A549 (cell line): ENCODE data around the gene SYNE2. TPM values are rescaled to one million over a fixed set of nuclear protein-coding genes. Genes with fewer than 3 reads are reported as not detected.
A peak's percentile ranks its signal among the peaks of the same experiment; 100 is the strongest.

Source experiments
- ATAC-seq, 2 experiments: fragments of 200-7000 bp in 1 of 2; fragments of >200 bp in 1 of 2; cut with Nextera tagmentation in 1 of 2; cut with Tn5 transposase in 1 of 2; 3 replicates each; pipeline versions ENCODE4 v1.8.0 to v1.9.1; 2018 to 2020; ENCODE audit warnings: mild to moderate bottlenecking in 1 of 2, moderate library complexity in 1 of 2
- CTCF ChIA-PET: fragments of 300-600 bp; sonication (Branson Sonifier 250); formaldehyde crosslinking; extraction: SDS; loops from one replicate; lab custom pipeline; 2021; ENCODE audit warnings: antibody characterized with exemption, inconsistent platforms; lab: Yijun Ruan, JAX
- POLR2A ChIA-PET: fragments of 350-600 bp; formaldehyde crosslinking; extraction: SDS; loops from one replicate; lab custom pipeline; 2021; ENCODE audit warnings: antibody characterized with exemption, inconsistent platforms; lab: Yijun Ruan, JAX
- DNase-seq, 2 experiments: peaks; one replicate each; pipeline versions ENCODE4 v3.0.0 to v3.0.0-alpha.2; 2011 to 2016; ENCODE audit warnings: low read depth in 1 of 2, low spot score in 1 of 2
- FAIRE-seq: peaks from 2 replicates; lab custom pipeline; 2011; peaks lifted over from hg19 to GRCh38; lab: Jason Lieb, UNC
- H3K27ac ChIP-seq, 2 experiments: fragments of >200 bp; sonication (Bioruptor Twin); formaldehyde crosslinking; 3 replicates each; pipeline ENCODE4 v1.5.1; 2016 to 2017
- H3K4me1 ChIP-seq: fragments of >200 bp; sonication (Bioruptor Twin); formaldehyde crosslinking; 3 replicates; pipeline ENCODE4 v1.6.1; 2016
- H3K4me2 ChIP-seq: fragments of >200 bp; sonication (Bioruptor Twin); formaldehyde crosslinking; 3 replicates; pipeline ENCODE4 v1.6.1; 2016
- H3K4me3 ChIP-seq: fragments of >200 bp; sonication (Bioruptor Twin); formaldehyde crosslinking; 3 replicates; pipeline ENCODE4 v1.5.1; 2016
- H3K9me3 ChIP-seq: fragments of >200 bp; sonication (Bioruptor Twin); formaldehyde crosslinking; 3 replicates; pipeline ENCODE4 v1.6.1; 2016
- EHF ChIP-seq: fragments of 250-450 bp; sonication (Bioruptor Pico); IDR thresholded peaks from 2 replicates; pipeline ENCODE4 v1.5.0; 2020; ENCODE audit warnings: mild to moderate bottlenecking
- ESRRA ChIP-seq: fragments of 150-350 bp; IDR thresholded peaks from 2 replicates; pipeline ENCODE4 v1.6.1; 2014; ENCODE audit warnings: mild to moderate bottlenecking, low read length, borderline replicate concordance
- FOSB ChIP-seq: fragments of 250-450 bp; sonication (Bioruptor Pico); IDR thresholded peaks from 2 replicates; pipeline ENCODE4 v1.5.0; 2020; ENCODE audit warnings: mild to moderate bottlenecking, moderate library complexity
- FOSL2 ChIP-seq, 2 experiments: fragments of 450-650 bp in 1 of 2; fragments of >200 bp in 1 of 2; sonication (Bioruptor Twin) in 1 of 2; formaldehyde crosslinking; IDR thresholded peaks; 2 replicates each; pipeline versions ENCODE4 v1.5.0 to v1.6.1; 2016 to 2020; ENCODE audit warnings: mild to moderate bottlenecking in 1 of 2, moderate library complexity in 1 of 2
- HDAC2 ChIP-seq: fragments of 200-600 bp; sonication (generic); IDR thresholded peaks from 2 replicates; pipeline ENCODE4 v1.6.1; 2016
- JUN ChIP-seq, 2 experiments: fragments of >200 bp; sonication (Bioruptor Twin); formaldehyde crosslinking; IDR thresholded peaks; 2 replicates in 1 of 2; 3 replicates in 1 of 2; pipeline ENCODE4 v1.6.1; 2016 to 2017
- KDM5A ChIP-seq: fragments of 200-600 bp; sonication (generic); IDR thresholded peaks from 2 replicates; pipeline ENCODE4 v1.6.1; 2016; ENCODE audit warnings: antibody characterized with exemption, mild to moderate bottlenecking
- MAZ ChIP-seq: fragments of 150-350 bp; IDR thresholded peaks from 2 replicates; pipeline ENCODE4 v1.6.1; 2014; ENCODE audit warnings: antibody characterized with exemption, low read depth, low read length, borderline replicate concordance
- NFE2L2 ChIP-seq: fragments of 150-350 bp; conservative IDR thresholded peaks from 2 replicates; pipeline ENCODE4 v1.6.1; 2014; ENCODE audit warnings: low read length
- POLR2A ChIP-seq: IDR thresholded peaks from 2 replicates; pipeline ENCODE4 v1.6.1; 2012; ENCODE audit warnings: mild to moderate bottlenecking, low read length
- RAD21 ChIP-seq, 2 experiments: fragments of >200 bp in 1 of 2; sonication (Bioruptor Twin) in 1 of 2; formaldehyde crosslinking in 1 of 2; IDR thresholded peaks in 1 of 2; conservative IDR thresholded peaks in 1 of 2; 2 replicates in 1 of 2; 3 replicates in 1 of 2; pipeline ENCODE4 v1.6.1; 2012 to 2018; ENCODE audit warnings: inconsistent platforms in 1 of 2
- TFCP2L1 ChIP-seq: fragments of 250-450 bp; sonication (Bioruptor Pico); IDR thresholded peaks from 2 replicates; pipeline ENCODE4 v1.5.0; 2021; ENCODE audit warnings: mild to moderate bottlenecking
- TP53 ChIP-seq: fragments of 250-450 bp; sonication (Bioruptor Pico); IDR thresholded peaks from 2 replicates; pipeline ENCODE4 v1.5.0; 2021; ENCODE audit warnings: mild to moderate bottlenecking, moderate library complexity
- ZSCAN20 ChIP-seq: fragments of 250-450 bp; sonication (Bioruptor Pico); IDR thresholded peaks from 2 replicates; pipeline ENCODE4 v1.8.0; 2022; ENCODE audit warnings: mild to moderate bottlenecking, moderate library complexity
- WGBS: methylation state at CpG from one replicate; pipeline ENCODE4 v1.1.6; 2017; ENCODE audit errors: missing lambda C conversion rate; 5-methylcytosine and 5-hydroxymethylcytosine counted together
- polyA plus RNA-seq, 4 experiments: library from polyadenylated mRNA; depleted of rRNA in 3 of 4; stranded (reverse); fragments of >200 nt; fragmentation: RNase III in 1 of 4; extraction: RNeasy Plus Mini Kit Qiagen cat#74134 plus additional on column Dnase treatment in 1 of 4; gene quantifications; 2 replicates in 3 of 4; 3 replicates in 1 of 4; pipeline ENCODE4 v1.2.3, GENCODE V29; 2011 to 2017
- TF ChIP-seq, protein P1 (sequence below): fragments of >200 bp; sonication (Bioruptor Twin); formaldehyde crosslinking; IDR thresholded peaks from 2 replicates; pipeline ENCODE4 v1.6.1; 2016
- TF ChIP-seq, protein P2 (sequence below): fragments of >200 bp; sonication (Bioruptor Twin); formaldehyde crosslinking; IDR thresholded peaks from 3 replicates; pipeline ENCODE4 v1.6.1; 2016
- TF ChIP-seq, protein P3 (sequence below): fragments of 200-600 bp; sonication (generic); IDR thresholded peaks from 2 replicates; pipeline ENCODE4 v1.6.1; 2016; ENCODE audit warnings: antibody characterized with exemption, mild to moderate bottlenecking, moderate library complexity
- TF ChIP-seq, protein P4 (sequence below): fragments of >200 bp; sonication (Bioruptor Twin); formaldehyde crosslinking; IDR thresholded peaks from 3 replicates; pipeline ENCODE4 v1.5.1; 2016
- TF ChIP-seq, protein P5 (sequence below): fragments of 450-650 bp; IDR thresholded peaks from 2 replicates; pipeline ENCODE4 v1.6.1; 2014; ENCODE audit warnings: antibody characterized with exemption

Gene SYNE2
- polyA plus RNA-seq, 2 of the 4 experiments (the other 2 are of a cell fraction), result 3.4 to 11.3 TPM

DNA sequence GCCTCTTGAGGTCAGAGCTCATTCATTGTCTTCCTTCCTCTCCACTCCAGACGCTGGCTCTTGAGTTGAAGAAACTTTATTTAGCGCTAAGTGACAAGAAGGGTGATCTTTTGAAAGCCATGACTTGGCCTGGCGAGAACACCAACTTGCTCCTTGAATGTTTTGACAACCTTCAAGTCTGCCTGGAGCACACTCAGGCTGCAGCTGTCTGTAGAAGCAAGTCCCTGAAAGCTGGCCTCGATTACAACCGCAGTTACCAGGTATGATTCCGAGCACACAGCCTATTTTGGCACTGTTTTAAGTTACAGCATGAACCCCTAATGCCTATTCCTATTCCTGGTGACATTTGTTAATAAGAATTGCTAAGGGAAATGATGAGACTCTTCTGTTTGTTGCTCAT is 273.7 kb downstream of the SYNE2 start:
- no peak overlapping the region for H3K4me2 ChIP-seq
- no peaks in the 10 kb centered on the region for H3K4me1 ChIP-seq
- ATAC-seq (no peak), DNase-seq (no peak), FAIRE-seq (no peak)
- TF ChIP-seq FOSB (no peak), RAD21 (conservative IDR thresholded peaks at IDR 0.05 in 1 of 2, IDR thresholded peaks at IDR 0.05 in 1 of 2) (no peak), ZSCAN20 (no peak), TFCP2L1 (CRISPR knock-in tag) (no peak), TP53 (CRISPR knock-in tag) (no peak), HDAC2 (no peak), KDM5A (no peak), ESRRA (no peak), POLR2A (no peak)
- TF ChIP-seq, protein P1, sequence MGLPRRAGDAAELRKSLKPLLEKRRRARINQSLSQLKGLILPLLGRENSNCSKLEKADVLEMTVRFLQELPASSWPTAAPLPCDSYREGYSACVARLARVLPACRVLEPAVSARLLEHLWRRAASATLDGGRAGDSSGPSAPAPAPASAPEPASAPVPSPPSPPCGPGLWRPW, result no peak
- TF ChIP-seq, protein P2, sequence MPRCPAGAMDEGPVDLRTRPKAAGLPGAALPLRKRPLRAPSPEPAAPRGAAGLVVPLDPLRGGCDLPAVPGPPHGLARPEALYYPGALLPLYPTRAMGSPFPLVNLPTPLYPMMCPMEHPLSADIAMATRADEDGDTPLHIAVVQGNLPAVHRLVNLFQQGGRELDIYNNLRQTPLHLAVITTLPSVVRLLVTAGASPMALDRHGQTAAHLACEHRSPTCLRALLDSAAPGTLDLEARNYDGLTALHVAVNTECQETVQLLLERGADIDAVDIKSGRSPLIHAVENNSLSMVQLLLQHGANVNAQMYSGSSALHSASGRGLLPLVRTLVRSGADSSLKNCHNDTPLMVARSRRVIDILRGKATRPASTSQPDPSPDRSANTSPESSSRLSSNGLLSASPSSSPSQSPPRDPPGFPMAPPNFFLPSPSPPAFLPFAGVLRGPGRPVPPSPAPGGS, result no peak
- no peak overlapping the region for H3K27ac ChIP-seq
- no peaks in the 10 kb centered on the region for H3K9me3 ChIP-seq
- H3K4me3 ChIP-seq, result no peak overlapping the region
- CTCF ChIA-PET, result interaction anchor here (1.0 to 1.3 kb wide), 2 partner anchors 11 to 13 kb away, joined by 3 to 5 read pairs; no protein-coding TSS in a partner anchor
- 87% methylated on average over 6 of the region's 6 CpGs for WGBS
- POLR2A ChIA-PET, result no interaction called here

DNA sequence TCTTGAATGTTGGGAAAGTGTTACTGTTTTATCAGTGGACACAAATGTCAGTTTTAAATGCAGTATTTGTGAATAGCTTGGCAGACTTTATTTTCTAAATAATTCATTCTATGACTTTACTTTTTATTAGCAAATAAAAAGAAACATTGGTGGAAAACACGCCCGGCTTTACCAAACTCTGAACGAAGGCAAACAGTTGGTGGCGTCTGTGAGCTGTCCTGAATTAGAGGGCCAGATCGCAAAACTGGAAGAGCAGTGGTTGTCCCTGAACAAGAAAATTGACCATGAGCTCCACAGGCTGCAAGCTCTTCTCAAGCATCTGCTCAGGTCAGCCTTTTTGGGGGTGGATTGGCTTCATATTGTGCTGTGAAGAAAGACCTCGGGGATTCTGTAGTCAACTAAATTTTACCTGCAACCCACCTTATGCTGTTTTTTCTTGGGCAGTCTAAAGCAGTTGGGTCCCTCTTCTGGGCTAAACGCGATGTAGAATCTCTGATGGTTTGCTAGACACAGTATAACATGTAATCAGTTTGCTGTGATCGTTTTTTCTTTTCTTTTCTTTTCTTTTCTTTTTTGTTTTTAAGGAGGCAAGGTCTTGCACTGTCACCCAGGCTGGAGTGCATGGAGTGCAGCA is 285.0 kb downstream of the SYNE2 start:
- Histone ChIP-seq H3K4me3 (no peak overlapping the region), H3K4me1 (no peaks in the 10 kb centered on the region), H3K27ac (no peak overlapping the region), H3K9me3 (no peaks in the 10 kb centered on the region)
- peak in 1 of 2 experiments; percentile 50; a peak in 1 of 6 replicates for ATAC-seq
- TF ChIP-seq, protein P3, sequence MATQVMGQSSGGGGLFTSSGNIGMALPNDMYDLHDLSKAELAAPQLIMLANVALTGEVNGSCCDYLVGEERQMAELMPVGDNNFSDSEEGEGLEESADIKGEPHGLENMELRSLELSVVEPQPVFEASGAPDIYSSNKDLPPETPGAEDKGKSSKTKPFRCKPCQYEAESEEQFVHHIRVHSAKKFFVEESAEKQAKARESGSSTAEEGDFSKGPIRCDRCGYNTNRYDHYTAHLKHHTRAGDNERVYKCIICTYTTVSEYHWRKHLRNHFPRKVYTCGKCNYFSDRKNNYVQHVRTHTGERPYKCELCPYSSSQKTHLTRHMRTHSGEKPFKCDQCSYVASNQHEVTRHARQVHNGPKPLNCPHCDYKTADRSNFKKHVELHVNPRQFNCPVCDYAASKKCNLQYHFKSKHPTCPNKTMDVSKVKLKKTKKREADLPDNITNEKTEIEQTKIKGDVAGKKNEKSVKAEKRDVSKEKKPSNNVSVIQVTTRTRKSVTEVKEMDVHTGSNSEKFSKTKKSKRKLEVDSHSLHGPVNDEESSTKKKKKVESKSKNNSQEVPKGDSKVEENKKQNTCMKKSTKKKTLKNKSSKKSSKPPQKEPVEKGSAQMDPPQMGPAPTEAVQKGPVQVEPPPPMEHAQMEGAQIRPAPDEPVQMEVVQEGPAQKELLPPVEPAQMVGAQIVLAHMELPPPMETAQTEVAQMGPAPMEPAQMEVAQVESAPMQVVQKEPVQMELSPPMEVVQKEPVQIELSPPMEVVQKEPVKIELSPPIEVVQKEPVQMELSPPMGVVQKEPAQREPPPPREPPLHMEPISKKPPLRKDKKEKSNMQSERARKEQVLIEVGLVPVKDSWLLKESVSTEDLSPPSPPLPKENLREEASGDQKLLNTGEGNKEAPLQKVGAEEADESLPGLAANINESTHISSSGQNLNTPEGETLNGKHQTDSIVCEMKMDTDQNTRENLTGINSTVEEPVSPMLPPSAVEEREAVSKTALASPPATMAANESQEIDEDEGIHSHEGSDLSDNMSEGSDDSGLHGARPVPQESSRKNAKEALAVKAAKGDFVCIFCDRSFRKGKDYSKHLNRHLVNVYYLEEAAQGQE, result no peak
- peak; percentile 27 to 53; a peak in 2 of 5 replicates for TF ChIP-seq RAD21 (conservative IDR thresholded peaks at IDR 0.05 in 1 of 2, IDR thresholded peaks at IDR 0.05 in 1 of 2)
- TF ChIP-seq, all 56 proteins: peak for 1
- WGBS, result 79% methylated on average over 9 of the region's 9 CpGs
- no peak overlapping the region for H3K4me2 ChIP-seq
- CTCF ChIA-PET, result interaction anchor here (0.7 to 2.8 kb wide), 8 partner anchors 12 to 166 kb away, joined by 3 to 16 read pairs (median 5); partner anchors contain the start of gene ESR2
- DNase-seq (peak in 1 of 2 experiments; percentile 17), FAIRE-seq (no peak)
- POLR2A ChIA-PET, result interaction anchor here (0.6 kb wide), 1 partner anchor 250 kb away, joined by 6 read pairs; no protein-coding TSS in a partner anchor

DNA sequence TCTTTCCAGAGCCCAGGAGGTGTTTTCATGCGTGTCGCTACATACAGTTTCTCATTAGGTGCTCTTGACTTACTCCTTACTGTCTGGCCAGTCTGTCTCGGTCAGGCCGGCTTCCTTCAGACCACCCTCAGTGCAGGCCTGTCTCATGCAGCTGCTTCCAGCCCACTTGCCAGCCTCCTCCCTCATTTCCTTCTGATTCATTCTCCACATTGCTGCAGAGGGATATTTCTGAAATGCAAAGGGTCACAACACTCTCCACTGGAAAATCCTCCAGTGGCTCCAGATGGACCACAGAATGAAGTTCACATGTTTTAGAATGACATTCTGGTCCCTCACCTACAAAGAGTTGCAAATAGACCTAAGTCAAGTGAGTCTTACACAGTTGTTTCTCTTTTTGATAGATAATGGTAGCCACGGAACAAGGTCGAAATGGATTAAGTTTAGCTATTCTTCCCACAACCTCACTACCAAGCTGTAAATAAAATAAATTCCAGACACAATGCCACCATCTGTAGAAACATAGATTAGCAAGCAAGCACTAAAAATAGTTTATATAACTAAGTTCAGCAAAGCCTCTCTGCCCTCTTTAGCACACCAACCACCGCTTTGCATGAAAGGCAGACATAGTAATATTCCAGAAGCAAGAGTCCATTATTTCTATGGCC is 294.5 kb downstream of the SYNE2 start:
- H3K9me3 ChIP-seq, result no peaks in the 10 kb centered on the region
- POLR2A ChIA-PET, result no interaction called here
- no peak overlapping the region for H3K27ac ChIP-seq
- no peak for FAIRE-seq
- H3K4me1 ChIP-seq, result no peaks in the 10 kb centered on the region
- H3K4me2 ChIP-seq, result no peak overlapping the region
- no peak for ATAC-seq
- H3K4me3 ChIP-seq, result no peak overlapping the region
- CTCF ChIA-PET, result no interaction called here
- DNase-seq, result no peak
- WGBS, result 93% methylated on average over 7 of the region's 7 CpGs
- TF ChIP-seq EHF (no peak), MAZ (no peak), FOSL2 (IDR thresholded peaks at IDR 0.05) (no peak), FOSL2 (CRISPR knock-in tag; IDR thresholded peaks at IDR 0.05) (no peak), NFE2L2 (no peak), JUN (IDR thresholded peaks at IDR 0.05) (no peak)
- TF ChIP-seq, protein P3, result no peak
- TF ChIP-seq, protein P4, sequence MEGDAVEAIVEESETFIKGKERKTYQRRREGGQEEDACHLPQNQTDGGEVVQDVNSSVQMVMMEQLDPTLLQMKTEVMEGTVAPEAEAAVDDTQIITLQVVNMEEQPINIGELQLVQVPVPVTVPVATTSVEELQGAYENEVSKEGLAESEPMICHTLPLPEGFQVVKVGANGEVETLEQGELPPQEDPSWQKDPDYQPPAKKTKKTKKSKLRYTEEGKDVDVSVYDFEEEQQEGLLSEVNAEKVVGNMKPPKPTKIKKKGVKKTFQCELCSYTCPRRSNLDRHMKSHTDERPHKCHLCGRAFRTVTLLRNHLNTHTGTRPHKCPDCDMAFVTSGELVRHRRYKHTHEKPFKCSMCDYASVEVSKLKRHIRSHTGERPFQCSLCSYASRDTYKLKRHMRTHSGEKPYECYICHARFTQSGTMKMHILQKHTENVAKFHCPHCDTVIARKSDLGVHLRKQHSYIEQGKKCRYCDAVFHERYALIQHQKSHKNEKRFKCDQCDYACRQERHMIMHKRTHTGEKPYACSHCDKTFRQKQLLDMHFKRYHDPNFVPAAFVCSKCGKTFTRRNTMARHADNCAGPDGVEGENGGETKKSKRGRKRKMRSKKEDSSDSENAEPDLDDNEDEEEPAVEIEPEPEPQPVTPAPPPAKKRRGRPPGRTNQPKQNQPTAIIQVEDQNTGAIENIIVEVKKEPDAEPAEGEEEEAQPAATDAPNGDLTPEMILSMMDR, result no peak
- TF ChIP-seq, protein P5, sequence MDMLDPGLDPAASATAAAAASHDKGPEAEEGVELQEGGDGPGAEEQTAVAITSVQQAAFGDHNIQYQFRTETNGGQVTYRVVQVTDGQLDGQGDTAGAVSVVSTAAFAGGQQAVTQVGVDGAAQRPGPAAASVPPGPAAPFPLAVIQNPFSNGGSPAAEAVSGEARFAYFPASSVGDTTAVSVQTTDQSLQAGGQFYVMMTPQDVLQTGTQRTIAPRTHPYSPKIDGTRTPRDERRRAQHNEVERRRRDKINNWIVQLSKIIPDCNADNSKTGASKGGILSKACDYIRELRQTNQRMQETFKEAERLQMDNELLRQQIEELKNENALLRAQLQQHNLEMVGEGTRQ, result no peak
